Bronchial smooth muscle cell (primary cell): Measurements from ENCODE around the gene BLOC1S6. TPM values are rescaled to one million over a fixed set of nuclear protein-coding genes. Genes with fewer than 3 reads are reported as not detected.

Source experiments
- total RNA-seq: library from RNA; depleted of rRNA; stranded (reverse); fragments of >200 nt; gene quantifications from 2 replicates; pipeline ENCODE4 v1.2.1, GENCODE V29; 2014

BLOC1S6 gene, protein sequence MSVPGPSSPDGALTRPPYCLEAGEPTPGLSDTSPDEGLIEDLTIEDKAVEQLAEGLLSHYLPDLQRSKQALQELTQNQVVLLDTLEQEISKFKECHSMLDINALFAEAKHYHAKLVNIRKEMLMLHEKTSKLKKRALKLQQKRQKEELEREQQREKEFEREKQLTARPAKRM
- 55.5 and 62.3 TPM in 2 replicates for total RNA-seq

DNA sequence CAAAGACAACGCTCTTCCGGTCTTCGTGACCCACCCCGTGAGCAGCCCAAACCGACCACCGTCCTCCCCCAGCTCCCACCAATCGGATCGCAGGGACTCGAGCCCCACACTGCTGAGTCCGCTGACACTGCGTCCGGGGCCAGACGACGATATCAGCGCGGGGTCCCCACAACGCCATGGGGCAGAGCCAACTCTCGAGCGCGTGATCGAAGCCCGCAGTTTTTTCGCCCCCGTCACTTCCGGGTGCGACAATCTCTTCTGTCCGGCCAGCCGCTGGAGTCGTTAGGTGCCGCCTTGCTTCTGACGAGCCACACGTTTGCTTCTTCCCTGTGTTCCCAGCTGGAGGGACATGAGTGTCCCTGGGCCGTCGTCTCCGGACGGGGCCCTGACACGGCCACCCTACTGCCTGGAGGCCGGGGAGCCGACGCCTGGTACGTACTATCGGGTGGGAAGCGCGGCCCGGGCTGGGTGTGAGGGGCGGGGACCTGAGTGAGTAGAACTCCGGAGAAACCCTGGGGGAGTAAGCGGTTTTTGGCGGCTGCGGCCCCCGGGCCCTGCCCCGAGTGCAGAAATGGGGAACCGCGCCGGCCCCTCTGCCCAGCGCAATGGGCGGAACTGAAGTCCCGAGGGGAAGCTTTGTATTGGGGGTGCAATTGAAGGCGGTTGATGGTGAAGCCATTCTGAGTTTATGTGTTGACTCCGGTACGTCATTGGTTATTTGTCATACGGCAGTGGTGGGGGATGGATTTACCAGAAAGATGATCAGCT lies at the start of gene BLOC1S6:
BLOC1S6 (plus strand) TSS at position 285 of the 768 bp plus-strand sequence; CDS start at position 350, 65 bp downstream.

DNA sequence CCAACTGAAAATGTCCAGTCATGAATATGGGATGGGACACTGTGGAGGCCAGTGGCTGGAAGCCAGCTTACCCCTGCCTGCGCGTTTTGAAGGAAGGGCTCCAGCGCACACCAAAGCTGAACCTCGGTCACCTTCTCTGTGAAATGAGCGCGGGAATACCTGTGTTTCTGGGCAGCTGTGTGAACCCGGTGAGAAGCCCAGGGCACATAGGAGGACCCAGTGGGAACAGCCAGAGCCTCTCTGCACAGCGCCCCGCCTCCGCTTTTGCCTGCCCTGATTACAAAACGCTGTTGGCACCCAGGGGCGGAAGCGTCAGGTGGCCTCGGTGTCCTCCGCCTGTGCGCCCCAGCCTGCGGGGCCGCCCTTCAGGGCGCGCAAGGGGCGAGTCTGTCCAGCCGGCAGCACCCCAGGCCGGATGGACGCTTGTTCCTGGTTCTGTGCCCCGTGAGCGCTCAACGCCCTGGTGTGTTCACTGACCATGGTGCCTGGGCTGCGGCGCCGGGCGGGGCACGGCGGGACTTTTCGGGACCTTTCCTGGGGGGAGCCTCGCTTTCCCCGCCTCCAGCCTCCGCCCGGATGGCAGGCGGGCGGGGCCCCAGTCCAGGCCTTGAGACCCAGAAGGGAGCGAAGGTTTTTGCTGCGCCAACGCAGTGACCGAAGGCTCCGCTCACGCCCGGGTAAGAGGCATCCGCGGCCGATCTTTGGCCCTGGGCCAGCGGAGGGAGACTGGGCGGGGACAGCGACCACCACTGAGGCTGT lies 47.4 kb downstream of the BLOC1S6 start, which contains the start of gene SQOR:
SQOR (plus strand) TSS at position 598 of the 759 bp plus-strand sequence. CDS start 23,895 bp downstream, outside the sequence.

Other genes with a start within 250 kb of the BLOC1S6 start
- 0.16 and 0.17 TPM in 2 replicates for gene GATM, start 208.8 kb upstream of the BLOC1S6 start, total RNA-seq
- 7.3 and 7.4 TPM in 2 replicates for gene SLC30A4, start 64.6 kb upstream of the BLOC1S6 start, total RNA-seq
- gene SQOR, start 47.6 kb downstream of the BLOC1S6 start, total RNA-seq: 67.3 and 78.7 TPM in 2 replicates